IMR-90 (cell line): Measurements from ENCODE around the gene IL23R. TPM values are rescaled to one million over a fixed set of nuclear protein-coding genes. Genes with fewer than 3 reads are reported as not detected.

ENCODE experiments used
- ATAC-seq: fragments of 200-7000 bp; cut with Tn5 transposase; 2 replicates; pipeline ENCODE4 v1.9.1; 2020; ENCODE audit warnings: low read depth, mild to moderate bottlenecking, moderate library complexity
- BruUV-seq: library from RNA; stranded (reverse); fragments of 400-500 nt; replicated peaks from 2 replicates; lab custom pipeline; 2021; lab: Mats Ljungman, UMichigan
- CTCF ChIA-PET: fragments of 300-600 bp; formaldehyde crosslinking; extraction: SDS; loops from one replicate; lab custom pipeline; 2021; ENCODE audit warnings: antibody characterized with exemption; lab: Yijun Ruan, JAX
- POLR2A ChIA-PET: fragments of 300-600 bp; sonication (Branson Sonifier 250); formaldehyde crosslinking; loops from one replicate; lab custom pipeline; 2022; ENCODE audit warnings: antibody characterized with exemption; ENCODE audit not compliant: unreplicated experiment; lab: Charles Lee
- DNase-seq: peaks from one replicate; pipeline ENCODE4 v3.0.0; 2013
- H2AFZ ChIP-seq: replicated peaks from 2 replicates; pipeline ENCODE3; 2013; ENCODE audit warnings: low read length, mild to moderate bottlenecking; ENCODE audit not compliant: poor library complexity
- H2AK5ac ChIP-seq: 2 replicates; pipeline ENCODE4 v1.6.1; 2013; ENCODE audit warnings: low read depth, low read length, inconsistent platforms
- H2AK9ac ChIP-seq: replicated peaks from 2 replicates; pipeline ENCODE3; 2013; ENCODE audit warnings: mild to moderate bottlenecking, low read depth, low read length, moderate library complexity; ENCODE audit not compliant: poor library complexity
- H2BK120ac ChIP-seq: 2 replicates; pipeline ENCODE4 v1.6.1; 2013; ENCODE audit warnings: low read depth, low read length, inconsistent platforms
- H2BK15ac ChIP-seq: 3 replicates; pipeline ENCODE4 v1.6.1; 2013; ENCODE audit warnings: low read depth, low read length, inconsistent platforms
- H2BK20ac ChIP-seq: 2 replicates; pipeline ENCODE4 v1.6.1; 2013; ENCODE audit warnings: low read depth, mild to moderate bottlenecking, inconsistent platforms, low read length, moderate library complexity
- H2BK5ac ChIP-seq: 2 replicates; pipeline ENCODE4 v1.6.1; 2013; ENCODE audit warnings: mild to moderate bottlenecking, low read depth, low read length, inconsistent platforms; ENCODE audit not compliant: poor library complexity, severe bottlenecking
- H3K14ac ChIP-seq: replicated peaks from 2 replicates; pipeline ENCODE4 v1.6.1; 2013; ENCODE audit warnings: low read depth, low read length, inconsistent platforms
- H3K18ac ChIP-seq: 2 replicates; pipeline ENCODE4 v1.6.1; 2013; ENCODE audit warnings: low read depth, low read length, control low read depth
- H3K23ac ChIP-seq: 2 replicates; pipeline ENCODE4 v1.6.1; 2013; ENCODE audit warnings: low read depth, low read length, inconsistent platforms
- H3K27ac ChIP-seq: 2 replicates; pipeline ENCODE4 v1.5.1; 2013; ENCODE audit warnings: mild to moderate bottlenecking, control low read depth, low read length; ENCODE audit not compliant: insufficient read depth
- H3K27me3 ChIP-seq: 2 replicates; pipeline ENCODE4 v1.6.1; 2013; ENCODE audit warnings: low read length; ENCODE audit not compliant: control insufficient read depth, insufficient read depth
- H3K36me3 ChIP-seq: 2 replicates; pipeline ENCODE4 v1.6.1; 2013; ENCODE audit warnings: low read length, mixed read lengths; ENCODE audit not compliant: control insufficient read depth, insufficient read depth
- H3K4ac ChIP-seq: 2 replicates; pipeline ENCODE4 v1.6.1; 2013; ENCODE audit warnings: low read depth, low read length, inconsistent platforms
- H3K4me1 ChIP-seq: 2 replicates; pipeline ENCODE4 v1.6.1; 2013; ENCODE audit warnings: low read length, mixed read lengths; ENCODE audit not compliant: control insufficient read depth, insufficient read depth
- H3K4me2 ChIP-seq: 2 replicates; pipeline ENCODE4 v1.6.1; 2013; ENCODE audit warnings: low read depth, mild to moderate bottlenecking, control low read depth, low read length, moderate library complexity
- H3K4me3 ChIP-seq: 2 replicates; pipeline ENCODE4 v1.5.1; 2013; ENCODE audit warnings: low read depth, mild to moderate bottlenecking, control low read depth, low read length, moderate library complexity; ENCODE audit not compliant: insufficient read depth
- H3K56ac ChIP-seq: 2 replicates; pipeline ENCODE4 v1.6.1; 2013; ENCODE audit warnings: low read length, inconsistent platforms; ENCODE audit not compliant: insufficient read depth; ENCODE audit errors: extremely low read depth
- H3K79me1 ChIP-seq, 2 experiments: 2 replicates each; pipeline ENCODE4 v1.6.1; 2013; ENCODE audit warnings: low read length in 2 of 2, inconsistent platforms in 1 of 2, low read depth in 1 of 2
- H3K9ac ChIP-seq: 2 replicates; pipeline ENCODE4 v1.6.1; 2013; ENCODE audit warnings: low read depth, low read length, control low read depth
- H3K9me1 ChIP-seq: 2 replicates; pipeline ENCODE4 v1.6.1; 2013; ENCODE audit warnings: low read length, inconsistent platforms; ENCODE audit not compliant: insufficient read depth
- H3K9me3 ChIP-seq: 2 replicates; pipeline ENCODE4 v1.6.1; 2013; ENCODE audit warnings: low read length; ENCODE audit not compliant: control insufficient read depth, insufficient read depth
- H4K20me1 ChIP-seq: 2 replicates; pipeline ENCODE4 v1.6.1; 2013; ENCODE audit warnings: low read length, inconsistent platforms; ENCODE audit not compliant: insufficient read depth
- H4K5ac ChIP-seq: 2 replicates; pipeline ENCODE4 v1.6.1; 2013; ENCODE audit warnings: mild to moderate bottlenecking, low read depth, low read length, control low read depth
- H4K8ac ChIP-seq, 2 experiments: 2 replicates each; pipeline ENCODE4 v1.6.1; 2013; ENCODE audit warnings: low read depth in 2 of 2, low read length in 2 of 2, control low read depth in 1 of 2, inconsistent platforms in 1 of 2
- H4K91ac ChIP-seq: 2 replicates; pipeline ENCODE4 v1.6.1; 2013; ENCODE audit warnings: low read depth, low read length, inconsistent platforms; ENCODE audit not compliant: insufficient read depth
- BHLHE40 ChIP-seq: fragments of 150-350 bp; IDR thresholded peaks from 2 replicates; pipeline ENCODE4 v1.6.1; 2016; ENCODE audit warnings: mild to moderate bottlenecking, low read depth, low read length
- CEBPB ChIP-seq: IDR thresholded peaks from 2 replicates; pipeline ENCODE4 v1.6.1; 2012; ENCODE audit warnings: low read depth, low read length, improper control_type of control experiment
- CHD1 ChIP-seq: IDR thresholded peaks from 2 replicates; pipeline ENCODE4 v1.6.1; 2012; ENCODE audit warnings: low read depth, low read length, improper control_type of control experiment
- CTCF ChIP-seq: conservative IDR thresholded peaks from 2 replicates; pipeline ENCODE4 v1.5.1; 2012; ENCODE audit warnings: mild to moderate bottlenecking, low read depth, low read length, improper control_type of control experiment
- ELK1 ChIP-seq: fragments of 150-350 bp; IDR thresholded peaks from 2 replicates; pipeline ENCODE4 v1.6.1; 2016; ENCODE audit warnings: low read depth, mild to moderate bottlenecking, low read length, moderate library complexity, borderline replicate concordance
- FOS ChIP-seq: fragments of 150-350 bp; IDR thresholded peaks from 2 replicates; pipeline ENCODE4 v1.6.1; 2016; ENCODE audit warnings: low read depth, low read length
- MAFK ChIP-seq: IDR thresholded peaks from 2 replicates; pipeline ENCODE4 v1.6.1; 2012; ENCODE audit warnings: low read depth, low read length, improper control_type of control experiment
- MAZ ChIP-seq: IDR thresholded peaks from 2 replicates; pipeline ENCODE4 v1.6.1; 2012; ENCODE audit warnings: low read depth, mild to moderate bottlenecking, low read length, improper control_type of control experiment, moderate library complexity, borderline replicate concordance
- MXI1 ChIP-seq: IDR thresholded peaks from 2 replicates; pipeline ENCODE4 v1.6.1; 2012; ENCODE audit warnings: low read depth, mild to moderate bottlenecking, low read length, moderate library complexity, borderline replicate concordance
- NFE2L2 ChIP-seq: fragments of 150-350 bp; IDR thresholded peaks from 2 replicates; pipeline ENCODE4 v1.6.1; 2016; ENCODE audit warnings: low read depth, mild to moderate bottlenecking, low read length
- POLR2A ChIP-seq: IDR thresholded peaks from 2 replicates; pipeline ENCODE4 v1.6.1; 2012; ENCODE audit warnings: mild to moderate bottlenecking, low read depth, low read length
- RAD21 ChIP-seq: IDR thresholded peaks from 2 replicates; pipeline ENCODE4 v1.6.1; 2012; ENCODE audit warnings: low read length, improper control_type of control experiment
- RCOR1 ChIP-seq: IDR thresholded peaks from 2 replicates; pipeline ENCODE4 v1.6.1; 2012; ENCODE audit warnings: mild to moderate bottlenecking, low read length, improper control_type of control experiment; ENCODE audit not compliant: insufficient replicate concordance
- RFX5 ChIP-seq: IDR thresholded peaks from 2 replicates; pipeline ENCODE4 v1.8.0; 2012; ENCODE audit warnings: low read depth, mild to moderate bottlenecking, low read length, moderate library complexity
- SMC3 ChIP-seq: fragments of 150-350 bp; IDR thresholded peaks from 2 replicates; pipeline ENCODE4 v1.6.1; 2016; ENCODE audit warnings: low read depth, mild to moderate bottlenecking, antibody characterized with exemption, low read length, moderate library complexity
- USF2 ChIP-seq: fragments of 150-350 bp; IDR thresholded peaks from 2 replicates; pipeline ENCODE4 v1.6.1; 2017; ENCODE audit warnings: mild to moderate bottlenecking, antibody characterized with exemption, low read length, low read depth
- WGBS, 2 experiments: methylation state at CpG; one replicate each; pipeline versions ENCODE4 v1.1.5 to v1.1.7; 2013; ENCODE audit warnings: missing lambda C conversion rate in 2 of 2; ENCODE audit not compliant: insufficient read length in 1 of 2; ENCODE audit errors: extremely low coverage in 2 of 2; 5-methylcytosine and 5-hydroxymethylcytosine counted together
- dilution Hi-C: fragments of 300-500 bp; cut with HindIII; formaldehyde crosslinking; loops from one replicate; pipeline ENCODE4 v1.14.3; 2018; ENCODE audit warnings: low sequenced_read_pairs; ENCODE audit not compliant: unreplicated experiment
- in situ Hi-C: fragments of 300-500 bp; cut with MboI; formaldehyde crosslinking; loops from 3 replicates; pipeline ENCODE4 v1.14.3; 2019; ENCODE audit warnings: low sequenced_read_pairs, inconsistent platforms, mixed read lengths
- intact Hi-C: fragments of 100-400 bp; cut with micrococcal nuclease; formaldehyde crosslinking; loops from 2 replicates; pipeline ENCODE4 v1.10.0; 2022
- polyA plus RNA-seq, 3 experiments: library from polyadenylated mRNA; depleted of rRNA; stranded (reverse); fragments of >200 nt; gene quantifications; 2 replicates each; pipeline ENCODE4 v1.2.3, GENCODE V29; 2012; ENCODE audit warnings: low replicate concordance in 1 of 3
- total RNA-seq: library from RNA; depleted of rRNA; stranded (reverse); fragments of >200 nt; gene quantifications from 2 replicates; pipeline ENCODE4 v1.2.3, GENCODE V29; 2012

The IL23R gene
- total and polyA plus RNA-seq, 2 of the 4 experiments (the other 2 are of a cell fraction): not detected

GRCh38 chr1:67133177-67133576 lies 33.1 kb upstream of the IL23R start:
- Histone ChIP-seq H2BK20ac (no peak overlapping the region), H3K23ac (no peak overlapping the region), H3K4me1 (peaks cover 4% of the 10 kb centered on the region; the same call in 1 of the 2 replicates), H3K4ac (no peak overlapping the region), H3K79me1 (no peaks in the 10 kb centered on the region), H4K91ac (no peak overlapping the region), H3K4me2 (no peak overlapping the region), H4K8ac (no peak overlapping the region), H2AFZ (no peak overlapping the region), H2AK9ac (no peak overlapping the region), H3K56ac (no peak overlapping the region), H4K5ac (no peak overlapping the region), H3K27me3 (no peaks in the 10 kb centered on the region), H3K27ac (no peak overlapping the region), H3K9me1 (no peaks in the 10 kb centered on the region), H3K9ac (no peak overlapping the region), H2BK15ac (no peak overlapping the region), H3K14ac (no peak overlapping the region), H2AK5ac (no peak overlapping the region), H3K36me3 (no peaks in the 10 kb centered on the region), H3K4me3 (no peak overlapping the region), H2BK120ac (no peak overlapping the region), H3K18ac (no peak overlapping the region), H4K20me1 (no peaks in the 10 kb centered on the region), H2BK5ac (no peak overlapping the region), H3K9me3 (no peaks in the 10 kb centered on the region)
- ChIA-PET CTCF (no interaction called here), POLR2A (no interaction called here)
- BruUV-seq: no TSS peak
- in situ Hi-C loops (no loop called here), dilution Hi-C loops (no loop called here), intact Hi-C loops (no loop called here)
- DNase-seq (no peak), ATAC-seq (no peak)
- WGBS, 2 experiments: no CpG with 5 or more reads among the region's 2 CpGs
- no peak for TF ChIP-seq NFE2L2
- no peak for TF ChIP-seq MXI1
- no peak for TF ChIP-seq RFX5
- TF ChIP-seq POLR2A: no peak
- TF ChIP-seq ELK1: no peak
- TF ChIP-seq RCOR1: no peak
- TF ChIP-seq RAD21: no peak
- TF ChIP-seq CEBPB: no peak
- no peak for TF ChIP-seq FOS
- TF ChIP-seq BHLHE40: no peak
- no peak for TF ChIP-seq CHD1
- TF ChIP-seq MAFK: no peak
- TF ChIP-seq MAZ: no peak
- no peak for TF ChIP-seq USF2
- TF ChIP-seq CTCF: no peak
- TF ChIP-seq SMC3: no peak
